Sigmoid colon (tissue), 4 donors: Measurements from ENCODE around the gene EXOC3L4.
A peak's percentile ranks its signal among the peaks of the same experiment; 100 is the strongest.

ENCODE experiments used
- CTCF ChIP-seq, 4 experiments: fragments of 450-650 bp in 3 of 4; fragments of 200-600 bp in 1 of 4; IDR thresholded peaks; one replicate each; pipeline ENCODE4 v1.5.1; 2016 to 2019; ENCODE audit warnings: antibody characterized with exemption in 4 of 4, mild to moderate bottlenecking in 3 of 4, moderate library complexity in 2 of 4
- EP300 ChIP-seq, 4 donors: sonication (generic); formaldehyde crosslinking; IDR thresholded peaks; one replicate each; pipeline ENCODE4 v1.6.1; 2017; ENCODE audit warnings: antibody characterized with exemption in 4 of 4
- POLR2A ChIP-seq, 2 donors: fragments of 450-650 bp; IDR thresholded peaks; one replicate each; pipeline ENCODE4 v1.6.1; 2016; ENCODE audit warnings: antibody characterized with exemption in 2 of 2, mild to moderate bottlenecking in 2 of 2, moderate library complexity in 2 of 2

GRCh38 chr14:103104654-103105452 lies 10.3 kb downstream of the EXOC3L4 start:
- TF ChIP-seq CTCF (IDR thresholded peaks at IDR 0.05) (peak; percentile 98 to 99 (median 99)), EP300 (IDR thresholded peaks at IDR 0.05) (no peak), POLR2A (IDR thresholded peaks at IDR 0.05) (no peak)
